Raji (cell line): Measurements from ENCODE around the gene MLN.
A peak's percentile ranks its signal among the peaks of the same experiment; 100 is the strongest.

ENCODE experiments used
- POLR2A ChIP-seq: IDR thresholded peaks from 2 replicates; pipeline ENCODE4 v1.6.1; 2011; ENCODE audit warnings: low read depth, low read length, control low read depth; ENCODE audit not compliant: insufficient read depth

Gene MLN

GRCh38 chr6:33787954-33788693 lies 15.7 kb downstream of the MLN start:
- peak; percentile 71 for TF ChIP-seq POLR2A

GRCh38 chr6:33787346-33787953 lies 16.4 kb downstream of the MLN start:
- TF ChIP-seq POLR2A, result 0 out of 2 replicates have a peak, but pooled peaks have one; percentile 2

- TF ChIP-seq POLR2A, result no peak
These were observed 17.1 kb downstream of the MLN start for GRCh38 chr6:33786736-33787135.

- no peak for TF ChIP-seq POLR2A
These were observed 18.0 kb downstream of the MLN start for GRCh38 chr6:33785778-33786177.

- no peak for TF ChIP-seq POLR2A
These were observed 19.0 kb downstream of the MLN start for GRCh38 chr6:33784787-33785186.

GRCh38 chr6:33783781-33784520 lies 19.9 kb downstream of the MLN start:
- no peak for TF ChIP-seq POLR2A

- no peak for TF ChIP-seq POLR2A
These were observed 21.2 kb downstream of the MLN start for GRCh38 chr6:33782561-33782960.

GRCh38 chr6:33781131-33781975 lies 22.4 kb downstream of the MLN start:
- TF ChIP-seq POLR2A, result no peak

GRCh38 chr6:33779895-33780294 lies 23.9 kb downstream of the MLN start:
- no peak for TF ChIP-seq POLR2A

GRCh38 chr6:33779290-33779689 lies 24.5 kb downstream of the MLN start:
- no peak for TF ChIP-seq POLR2A

GRCh38 chr6:33778444-33779121 lies 25.2 kb downstream of the MLN start:
- no peak for TF ChIP-seq POLR2A

GRCh38 chr6:33777398-33778388 lies 26.1 kb downstream of the MLN start:
- no peak for TF ChIP-seq POLR2A

- TF ChIP-seq POLR2A, result no peak
These were observed 27.0 kb downstream of the MLN start for GRCh38 chr6:33776764-33777163.
